Liver (tissue), 9 donors: ENCODE data around the gene ARMC2. TPM values are rescaled to one million over a fixed set of nuclear protein-coding genes. Genes with fewer than 3 reads are reported as not detected.
"Not testable (repeated sequence)": the region's sequence is repeated elsewhere in the genome, so short reads cannot be mapped to it uniquely, and the experiment has no call there.

Experiments used
- DNase-seq: peaks from one replicate; pipeline ENCODE4 v3.0.0-alpha.2; 2017; ENCODE audit warnings: low spot score
- H3K27ac ChIP-seq, 2 donors: one replicate each; pipeline ENCODE4 v1.7.0; 2013; ENCODE audit warnings: inconsistent platforms in 2 of 2, low read length in 2 of 2, control low read depth in 1 of 2, low read depth in 1 of 2, mild to moderate bottlenecking in 1 of 2
- H3K27me3 ChIP-seq, 4 donors: one replicate each; pipeline versions ENCODE4 v1.6.1 to v1.7.0; 2013; ENCODE audit warnings: low read length in 3 of 4, inconsistent platforms in 1 of 4, mild to moderate bottlenecking in 1 of 4, moderate library complexity in 1 of 4; ENCODE audit not compliant: control insufficient read depth in 4 of 4, insufficient read depth in 4 of 4
- H3K36me3 ChIP-seq, 4 donors: one replicate each; pipeline versions ENCODE4 v1.6.1 to v1.7.0; 2013; ENCODE audit warnings: low read length in 3 of 4, mild to moderate bottlenecking in 3 of 4, low read depth in 1 of 4, moderate library complexity in 1 of 4; ENCODE audit not compliant: control insufficient read depth in 4 of 4, insufficient read depth in 3 of 4
- H3K4me1 ChIP-seq, 4 donors: one replicate each; pipeline versions ENCODE4 v1.6.1 to v1.7.0; 2013; ENCODE audit warnings: low read length in 3 of 4, mild to moderate bottlenecking in 3 of 4, moderate library complexity in 1 of 4; ENCODE audit not compliant: control insufficient read depth in 4 of 4, insufficient read depth in 4 of 4
- H3K4me3 ChIP-seq, 3 donors: one replicate each; pipeline versions ENCODE4 v1.6.1 to v1.7.0; 2013; ENCODE audit warnings: low read length in 3 of 3, control low read depth in 1 of 3, low read depth in 1 of 3, mild to moderate bottlenecking in 1 of 3
- H3K9ac ChIP-seq, 2 donors: one replicate each; pipeline ENCODE4 v1.7.0; 2013; ENCODE audit warnings: low read length in 2 of 2, mild to moderate bottlenecking in 2 of 2, moderate library complexity in 2 of 2, control low read depth in 1 of 2, low read depth in 1 of 2
- H3K9me3 ChIP-seq, 4 donors: one replicate each; pipeline versions ENCODE4 v1.6.1 to v1.7.0; 2013; ENCODE audit warnings: low read length in 3 of 4; ENCODE audit not compliant: control insufficient read depth in 4 of 4
- EGR1 ChIP-seq, 2 donors: IDR thresholded peaks; 2 replicates each; pipeline ENCODE4 v1.6.1; 2016 to 2018; ENCODE audit warnings: antibody characterized with exemption in 2 of 2, low read depth in 2 of 2
- FOXA1 ChIP-seq: IDR thresholded peaks from 2 replicates; pipeline ENCODE4 v1.6.1; 2016; ENCODE audit warnings: antibody characterized with exemption
- GABPA ChIP-seq, 2 donors: IDR thresholded peaks in 1 of 2; conservative IDR thresholded peaks in 1 of 2; 2 replicates each; pipeline ENCODE4 v1.6.1; 2016; ENCODE audit warnings: antibody characterized with exemption in 2 of 2, mild to moderate bottlenecking in 1 of 2, moderate library complexity in 1 of 2
- HNF4A ChIP-seq, 2 donors: conservative IDR thresholded peaks; 2 replicates each; pipeline ENCODE4 v1.6.1; 2016; ENCODE audit warnings: antibody characterized with exemption in 2 of 2, mild to moderate bottlenecking in 2 of 2
- HNF4G ChIP-seq: IDR thresholded peaks from 2 replicates; pipeline ENCODE4 v1.6.1; 2016; ENCODE audit warnings: antibody characterized with exemption
- JUND ChIP-seq, 2 donors: IDR thresholded peaks; 2 replicates each; pipeline ENCODE4 v1.6.1; 2016; ENCODE audit warnings: antibody characterized with exemption in 2 of 2
- NR2F2 ChIP-seq: IDR thresholded peaks from 2 replicates; pipeline ENCODE4 v1.6.1; 2016; ENCODE audit warnings: antibody characterized with exemption
- SP1 ChIP-seq: IDR thresholded peaks from 2 replicates; pipeline ENCODE4 v1.6.1; 2018; ENCODE audit warnings: antibody characterized with exemption, mild to moderate bottlenecking
- TAF1 ChIP-seq: conservative IDR thresholded peaks from 2 replicates; pipeline ENCODE4 v1.6.1; 2016; ENCODE audit warnings: antibody characterized with exemption, mild to moderate bottlenecking
- YY1 ChIP-seq: IDR thresholded peaks from 2 replicates; pipeline ENCODE4 v1.6.1; 2016; ENCODE audit warnings: antibody characterized with exemption, mild to moderate bottlenecking
- WGBS: extraction: QIAGEN DNeasy Blood & Tissue Kit; methylation state at CpG from one replicate; pipeline ENCODE4 v1.1.7; 2013; 5-methylcytosine and 5-hydroxymethylcytosine counted together
- polyA plus RNA-seq, 2 donors: library from polyadenylated mRNA; stranded (reverse) in 1 of 2; unstranded in 1 of 2; fragments of 200-250 nt in 1 of 2; fragments of >200 nt in 1 of 2; fragmentation: Nextera tagmentation in 1 of 2; extraction: Ambion mirVana in 1 of 2; gene quantifications; one replicate each; pipeline versions ENCODE4 v1.2.1 to v1.2.3, GENCODE V29; 2013 to 2015
- total RNA-seq, 2 donors: library from RNA; depleted of rRNA; stranded (reverse); fragments of >200 nt; gene quantifications; one replicate each; pipeline ENCODE4 v1.2.3, GENCODE V29; 2014
- TF ChIP-seq, protein P1 (sequence below): IDR thresholded peaks from 2 replicates; pipeline ENCODE4 v1.6.1; 2016; ENCODE audit warnings: antibody characterized with exemption
- donor health status: healthy.
- donor health status: healthy.
- donor health status: healthy.
- donor health status: healthy.
- donor health status: healthy.

The ARMC2 gene
- total and polyA plus RNA-seq, 4 donors, result 0.24 to 1.5 (median 0.73) TPM

GRCh38 chr6:108888052-108888451 is 39.8 kb downstream of the ARMC2 start:
- no peak for DNase-seq
- WGBS, result 89% methylated on average over 6 of the region's 6 CpGs
- H3K9me3 ChIP-seq, result peaks cover 0 to under 1% (median 0%) of the 10 kb centered on the region in 4 donors
- no peak overlapping the region for H3K4me3 ChIP-seq
- no peak overlapping the region for H3K27ac ChIP-seq
- no peak overlapping the region for H3K9ac ChIP-seq
- H3K4me1 ChIP-seq, result no peaks in the 10 kb centered on the region
- TF ChIP-seq HNF4A (conservative IDR thresholded peaks at IDR 0.05) (no peak), TAF1 (no peak), NR2F2 (no peak), SP1 (no peak), EGR1 (IDR thresholded peaks at IDR 0.05; ENCODE audit: low read depth in 2 of 2) (no peak)
- no peaks in the 10 kb centered on the region for H3K27me3 ChIP-seq
- H3K36me3 ChIP-seq, result no peaks in the 10 kb centered on the region

DNA sequence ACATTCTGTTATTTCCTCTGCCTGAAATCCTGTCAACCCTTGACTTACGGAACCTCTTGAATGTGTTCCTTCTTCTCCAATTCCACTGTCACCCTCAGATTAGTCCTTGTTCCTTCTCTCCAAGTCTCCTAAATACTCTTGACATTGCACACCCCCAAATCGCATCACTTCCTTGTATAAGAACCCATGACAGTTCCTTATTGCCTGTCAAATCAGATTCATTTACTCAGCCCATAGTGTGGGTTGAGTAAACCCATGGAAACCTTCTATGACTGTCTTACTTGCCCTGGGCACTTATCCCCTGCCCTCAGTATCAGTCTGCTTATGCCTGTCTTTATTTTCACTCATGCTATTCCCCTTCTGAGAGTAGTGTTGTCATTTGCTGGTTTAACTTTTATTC is 40.5 kb downstream of the ARMC2 start:
- H3K4me3 ChIP-seq, result no peak overlapping the region
- H3K36me3 ChIP-seq, result no peaks in the 10 kb centered on the region
- H3K27ac ChIP-seq, result no peak overlapping the region
- no peak for DNase-seq
- H3K27me3 ChIP-seq, result no peaks in the 10 kb centered on the region
- H3K9me3 ChIP-seq, result no peaks in the 10 kb centered on the region
- WGBS, result 90% methylated on average over 2 of the region's 2 CpGs
- H3K9ac ChIP-seq, result no peak overlapping the region
- H3K4me1 ChIP-seq, result no peaks in the 10 kb centered on the region
- no peak for TF ChIP-seq TAF1
- TF ChIP-seq HNF4G, result no peak
- TF ChIP-seq JUND (IDR thresholded peaks at IDR 0.05), result no peak
- TF ChIP-seq, protein P1, sequence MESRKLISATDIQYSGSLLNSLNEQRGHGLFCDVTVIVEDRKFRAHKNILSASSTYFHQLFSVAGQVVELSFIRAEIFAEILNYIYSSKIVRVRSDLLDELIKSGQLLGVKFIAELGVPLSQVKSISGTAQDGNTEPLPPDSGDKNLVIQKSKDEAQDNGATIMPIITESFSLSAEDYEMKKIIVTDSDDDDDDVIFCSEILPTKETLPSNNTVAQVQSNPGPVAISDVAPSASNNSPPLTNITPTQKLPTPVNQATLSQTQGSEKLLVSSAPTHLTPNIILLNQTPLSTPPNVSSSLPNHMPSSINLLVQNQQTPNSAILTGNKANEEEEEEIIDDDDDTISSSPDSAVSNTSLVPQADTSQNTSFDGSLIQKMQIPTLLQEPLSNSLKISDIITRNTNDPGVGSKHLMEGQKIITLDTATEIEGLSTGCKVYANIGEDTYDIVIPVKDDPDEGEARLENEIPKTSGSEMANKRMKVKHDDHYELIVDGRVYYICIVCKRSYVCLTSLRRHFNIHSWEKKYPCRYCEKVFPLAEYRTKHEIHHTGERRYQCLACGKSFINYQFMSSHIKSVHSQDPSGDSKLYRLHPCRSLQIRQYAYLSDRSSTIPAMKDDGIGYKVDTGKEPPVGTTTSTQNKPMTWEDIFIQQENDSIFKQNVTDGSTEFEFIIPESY, result no peak
- TF ChIP-seq GABPA (IDR thresholded peaks at IDR 0.05 in 1 of 2, conservative IDR thresholded peaks at IDR 0.05 in 1 of 2), result no peak
- no peak for TF ChIP-seq YY1

- not testable (repeated sequence) for H3K9me3 ChIP-seq, H3K4me3 ChIP-seq, H3K27me3 ChIP-seq, DNase-seq, H3K9ac ChIP-seq, H3K27ac ChIP-seq, H3K36me3 ChIP-seq, H3K4me1 ChIP-seq
- WGBS, result 95% methylated on average over 5 of the region's 5 CpGs
These were observed 42.7 kb downstream of the ARMC2 start for GRCh38 chr6:108890898-108891297.

GRCh38 chr6:108895571-108895970 is 47.3 kb downstream of the ARMC2 start:
- no peaks in the 10 kb centered on the region for H3K36me3 ChIP-seq
- TF ChIP-seq SP1, result no peak
- TF ChIP-seq NR2F2, result no peak
- no peak for TF ChIP-seq EGR1 (IDR thresholded peaks at IDR 0.05; ENCODE audit: low read depth in 2 of 2)
- TF ChIP-seq FOXA1, result no peak
- H3K4me1 ChIP-seq, result peaks cover 0 to 4% (median 0%) of the 10 kb centered on the region in 4 donors
- H3K27ac ChIP-seq, result no peak overlapping the region
- H3K27me3 ChIP-seq, result no peaks in the 10 kb centered on the region
- no peak overlapping the region for H3K9ac ChIP-seq
- no peaks in the 10 kb centered on the region for H3K9me3 ChIP-seq
- DNase-seq, result no peak
- H3K4me3 ChIP-seq, result no peak overlapping the region
- 85% methylated on average over 1 of the region's 1 CpG for WGBS
